Ovary (tissue), 3 donors: ENCODE results near the gene SLC29A3.

Source experiments
- CTCF ChIP-seq, 3 donors: fragments of 450-650 bp in 2 of 3; fragments of 200-600 bp in 1 of 3; IDR thresholded peaks; one replicate each; pipeline versions ENCODE4 v1.5.1 to v1.8.0; 2016 to 2022; ENCODE audit warnings: antibody characterized with exemption in 3 of 3, mild to moderate bottlenecking in 1 of 3
- POLR2A ChIP-seq: fragments of 450-650 bp; IDR thresholded peaks from one replicate; pipeline ENCODE4 v1.6.1; 2017; ENCODE audit warnings: antibody characterized with exemption, mild to moderate bottlenecking, moderate library complexity
- donor health status: DM: no; HTN: no; CAD: no.

DNA sequence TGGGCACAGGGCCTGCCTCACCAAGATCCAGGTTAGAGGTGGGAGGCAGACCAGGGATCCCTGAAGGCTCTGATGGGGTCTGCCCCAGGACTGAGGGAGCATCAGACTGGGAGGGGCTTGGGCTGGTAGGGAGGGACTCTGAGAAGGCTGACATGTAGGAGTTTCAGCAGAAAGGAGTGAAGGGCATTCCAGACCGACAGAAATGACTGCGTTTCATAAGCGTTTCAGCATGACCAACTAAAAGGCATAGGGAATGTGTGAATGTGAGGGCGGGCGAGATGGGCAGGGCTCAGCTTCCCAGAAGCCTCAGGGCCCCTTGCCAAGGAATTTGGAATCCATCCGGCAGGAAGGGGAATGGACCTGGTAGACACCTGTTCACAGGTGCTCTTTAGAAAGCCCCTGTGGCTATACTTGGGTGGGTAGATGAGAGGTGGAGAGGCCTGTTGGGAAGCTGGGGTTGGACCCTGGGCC, 24.9 kb upstream of the SLC29A3 start:
- no peak for TF ChIP-seq CTCF (IDR thresholded peaks at IDR 0.05)
- TF ChIP-seq POLR2A, result no peak
